ENCODE results near the gene CDC42BPB. TPM values are rescaled to one million over a fixed set of nuclear protein-coding genes. Genes with fewer than 3 reads are reported as not detected.
A peak's percentile ranks its signal among the peaks of the same experiment; 100 is the strongest.

CDC42BPB gene
- total and polyA plus RNA-seq, 2 of the 13 experiments (the other 11 are each of a cell fraction or from before 2014, with no cell fraction given): 19.7 to 32.3 TPM

GRCh38 chr14:103094406-103095209 lies 37.3 kb upstream of the CDC42BPB start, which contains the start of gene EXOC3L4 (continued):
- TF ChIP-seq POGK (CRISPR knock-in tag; conservative IDR thresholded peaks at IDR 0.05) (0 out of 2 replicates have a peak, but pooled peaks have one; percentile 33), FOXO4 (CRISPR knock-in tag; conservative IDR thresholded peaks at IDR 0.05) (no peak), CEBPG (CRISPR knock-in tag; IDR thresholded peaks at IDR 0.05) (no peak), ZNF512B (CRISPR knock-in tag; IDR thresholded peaks at IDR 0.05; ENCODE audit: borderline replicate concordance) (0 out of 2 replicates have a peak, but pooled peaks have one; percentile 46), ZNF234 (CRISPR knock-in tag; conservative IDR thresholded peaks at IDR 0.05) (no peak), AGO1 (IDR thresholded peaks at IDR 0.05; ENCODE audit: low read depth, low read length, poor library complexity, severe bottlenecking) (no peak), NR2C2 (CRISPR knock-in tag; IDR thresholded peaks at IDR 0.05; ENCODE audit: borderline replicate concordance) (peak; percentile 56; the same call in 1 of the 2 replicates), ZFP62 (CRISPR knock-in tag; IDR thresholded peaks at IDR 0.05) (no peak), CHD2 (IDR thresholded peaks at IDR 0.05; ENCODE audit: low read depth, low read length) (no peak), ZBTB8A (CRISPR knock-in tag; IDR thresholded peaks at IDR 0.05; ENCODE audit: borderline replicate concordance, low read depth) (no peak), ZNF614 (CRISPR knock-in tag; IDR thresholded peaks at IDR 0.05; ENCODE audit: borderline replicate concordance) (no peak), PPARG (CRISPR knock-in tag; conservative IDR thresholded peaks at IDR 0.05) (no peak), SOX6 (IDR thresholded peaks at IDR 0.05) (no peak), SOX6 (CRISPR knock-in tag; IDR thresholded peaks at IDR 0.05) (peak; percentile 59), SYNCRIP (IDR thresholded peaks at IDR 0.05; ENCODE audit: insufficient read depth, low read depth, low read length) (no peak), ZFP36 (IDR thresholded peaks at IDR 0.05; ENCODE audit: borderline replicate concordance, low read depth, low read length, partially characterized antibody) (no peak), GFI1 (CRISPR knock-in tag; IDR thresholded peaks at IDR 0.05; ENCODE audit: borderline replicate concordance) (no peak; the same call in 1 of the 2 replicates), TBX2 (CRISPR knock-in tag; IDR thresholded peaks at IDR 0.05; ENCODE audit: borderline replicate concordance) (0 out of 2 replicates have a peak, but pooled peaks have one; percentile 45), SRSF4 (IDR thresholded peaks at IDR 0.05; ENCODE audit: low read depth, low read length, poor library complexity, severe bottlenecking) (no peak)
